Measurements from ENCODE around the gene RAI14.

DNA sequence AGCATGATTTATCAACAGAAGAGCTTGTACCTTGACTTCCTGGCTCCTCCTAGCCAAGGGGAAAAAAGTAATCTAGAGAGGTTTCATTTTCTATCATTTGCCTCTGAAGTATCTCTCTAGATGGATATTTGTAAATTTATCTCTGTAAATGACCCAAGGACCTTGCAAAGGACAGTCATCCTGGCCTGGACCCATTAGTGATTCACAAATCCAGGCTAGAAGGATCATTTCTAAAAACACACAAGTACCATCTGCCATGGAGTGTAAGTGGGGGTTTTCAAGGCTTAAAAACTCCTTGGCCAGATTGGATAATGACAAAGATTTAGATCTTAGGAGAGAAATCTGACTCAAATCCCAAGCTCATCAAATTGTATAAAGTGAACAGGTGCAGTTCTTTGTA is 190.9 kb downstream of the RAI14 start:
- TF ChIP-seq POLR2A (IDR thresholded peaks at IDR 0.05; ENCODE audit: low read depth, low read length) (no peak), PAX5 (IDR thresholded peaks at IDR 0.05; ENCODE audit: insufficient read depth, low read length, severe bottlenecking) (no peak), POLR2AphosphoS5 (IDR thresholded peaks at IDR 0.05; ENCODE audit: low read depth, low read length) (no peak), TAF1 (IDR thresholded peaks at IDR 0.05; ENCODE audit: low read depth, low read length) (no peak), SPI1 (IDR thresholded peaks at IDR 0.05; ENCODE audit: low read depth, low read length) (no peak)

Data from GM12891 (cell line).